GM18868 (cell line): ENCODE measurements around the gene TMEM72.
"Not testable (repeated sequence)": the region's sequence is repeated elsewhere in the genome, so short reads cannot be mapped to it uniquely, and the experiment has no call there.

ENCODE experiments used
- ATAC-seq: cut with Tn5 transposase; IDR thresholded peaks from one replicate; pipeline ENCODE4 v1.9.1; 2021; ENCODE audit warnings: mild to moderate bottlenecking, moderate library complexity; ENCODE audit not compliant: unreplicated experiment

TMEM72 gene

DNA sequence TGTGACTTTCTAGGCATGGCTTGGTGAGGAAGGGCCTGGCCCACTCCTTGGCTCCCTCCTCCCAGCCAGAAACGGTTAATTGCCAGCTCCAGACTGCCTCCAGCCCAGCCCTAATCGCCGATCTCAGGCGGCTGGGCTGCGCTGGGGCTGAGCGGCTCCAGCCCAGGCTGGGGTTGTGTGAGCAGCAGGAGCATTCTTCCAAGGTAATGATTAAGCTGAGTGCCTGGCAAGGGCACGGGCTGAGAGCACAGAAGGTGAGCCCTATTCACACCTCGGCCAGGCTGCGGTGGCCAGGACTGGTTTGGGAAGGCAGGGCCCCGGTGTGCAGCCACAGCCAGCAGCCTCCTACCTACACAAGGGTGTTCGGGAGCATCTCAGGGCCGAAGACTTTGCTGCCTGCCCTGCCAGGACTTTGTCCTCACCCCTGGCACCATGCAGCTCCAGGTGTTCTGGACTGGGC, at the start of gene TMEM72:
TSS of gene TMEM72 (plus strand) at position 257 of the 460 bp plus-strand sequence. CDS start at position 433, 176 bp downstream.
- no peak for ATAC-seq

DNA sequence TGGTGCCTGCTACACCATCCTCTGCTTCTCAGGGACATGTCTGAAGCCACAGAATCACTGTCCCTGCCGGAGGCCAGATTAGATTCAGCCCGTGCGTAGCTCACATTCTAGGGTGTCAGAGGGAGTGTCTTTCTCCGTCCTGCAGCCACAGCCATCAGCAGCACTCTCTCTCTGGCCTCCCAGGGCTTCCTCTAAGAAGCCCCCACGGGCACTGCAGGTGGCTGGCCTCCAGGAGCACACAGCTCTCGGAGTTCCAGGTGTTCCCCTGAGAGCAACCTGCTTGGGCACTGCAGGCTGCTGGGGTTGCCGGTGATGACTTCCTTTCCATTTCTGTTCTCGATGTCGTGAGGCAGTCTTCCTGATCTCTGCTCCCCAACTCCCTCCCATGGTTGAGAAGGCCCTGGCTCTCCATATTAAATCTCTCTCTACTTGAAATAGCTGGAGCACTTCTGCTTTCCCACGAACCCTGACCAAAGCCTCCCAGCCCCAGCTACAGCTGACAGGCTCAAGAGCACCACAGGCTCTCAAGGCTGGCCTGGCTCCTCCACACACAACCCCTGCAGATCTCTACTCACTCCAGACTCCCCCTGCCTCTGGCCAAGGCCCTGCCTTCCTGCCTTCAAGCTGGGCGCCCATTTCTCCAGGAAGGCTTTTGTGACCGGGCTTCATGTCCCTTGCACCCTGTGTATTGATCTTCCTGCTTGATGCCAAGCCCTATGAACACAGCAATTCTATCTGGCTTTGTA, 49.0 kb upstream of the TMEM72 start:
- ATAC-seq, result no peak

GRCh38 chr10:44862924-44863323, 48.2 kb upstream of the TMEM72 start:
- ATAC-seq, result no peak

GRCh38 chr10:44863344-44864047, 47.6 kb upstream of the TMEM72 start:
- no peak for ATAC-seq

GRCh38 chr10:44864051-44864450, 47.1 kb upstream of the TMEM72 start:
- ATAC-seq, result no peak

- peak; percentile 91 for ATAC-seq
Measured at GRCh38 chr10:44864637-44865288, 46.4 kb upstream of the TMEM72 start.

GRCh38 chr10:44865289-44865671, 45.9 kb upstream of the TMEM72 start:
- no peak for ATAC-seq

DNA sequence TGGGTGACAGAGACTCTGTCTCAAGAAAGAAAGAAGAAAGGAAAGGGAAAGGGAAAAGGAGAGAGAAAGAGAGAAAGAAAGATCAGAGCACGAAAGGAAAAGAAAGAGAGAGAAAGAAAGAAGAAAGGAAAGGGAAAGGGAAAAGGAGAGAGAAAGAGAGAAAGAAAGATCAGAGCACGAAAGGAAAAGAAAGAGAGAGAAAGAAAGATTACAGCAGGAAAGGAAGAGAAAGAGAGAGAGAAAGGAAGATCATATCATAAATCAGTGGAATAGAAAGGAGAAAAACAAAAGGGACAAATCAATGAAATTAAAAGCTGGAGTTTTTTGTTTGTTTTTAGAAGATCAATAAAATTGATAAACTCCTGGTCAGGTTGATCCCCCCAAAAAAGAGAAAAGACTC, 44.8 kb upstream of the TMEM72 start:
- not testable (repeated sequence) for ATAC-seq

- ATAC-seq, result no peak
Measured at GRCh38 chr10:44870031-44870430, 41.1 kb upstream of the TMEM72 start.

- no peak for ATAC-seq
Measured at GRCh38 chr10:44873160-44873559, 38.0 kb upstream of the TMEM72 start.

DNA sequence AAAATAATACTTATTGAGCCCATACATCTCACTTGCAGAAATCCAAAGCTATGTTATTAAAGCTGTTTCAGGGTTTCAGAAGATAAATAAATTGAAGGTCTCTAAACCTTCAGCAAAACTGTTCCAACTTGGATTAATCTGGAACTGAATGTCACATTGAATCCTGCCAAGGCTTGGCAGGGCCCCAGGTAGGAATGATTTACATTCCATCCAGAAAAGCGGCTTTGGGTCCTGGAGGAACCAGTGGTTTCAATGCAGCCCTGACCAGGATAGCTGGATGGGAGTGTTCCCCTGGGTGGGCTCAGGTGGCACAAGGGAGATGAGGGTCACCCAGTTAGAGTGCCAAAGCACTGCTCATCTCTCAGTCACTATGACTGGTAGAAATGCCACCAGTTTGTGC, 37.0 kb upstream of the TMEM72 start:
- ATAC-seq, result no peak

- ATAC-seq, result peak; percentile 93
Measured at GRCh38 chr10:44878706-44879530, 32.2 kb upstream of the TMEM72 start.

DNA sequence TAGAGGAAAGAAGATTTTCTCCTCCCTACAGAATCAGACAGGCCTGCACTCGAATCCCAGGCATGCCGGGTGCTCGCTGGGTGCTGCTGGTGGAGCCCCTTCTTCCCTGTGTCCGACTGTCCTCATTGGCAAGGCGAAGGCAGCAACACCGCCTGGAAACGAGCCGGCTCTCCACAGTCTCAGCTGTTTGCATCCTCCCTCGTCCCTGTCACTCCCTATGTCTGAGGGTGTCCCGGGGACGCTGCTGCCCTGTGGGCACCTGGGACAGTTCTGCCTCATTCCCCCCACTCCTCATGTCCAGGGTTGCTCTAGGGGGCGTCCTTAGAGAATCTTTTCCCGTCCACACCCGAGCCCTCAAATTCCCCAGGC, 31.6 kb upstream of the TMEM72 start:
- ATAC-seq, result no peak

DNA sequence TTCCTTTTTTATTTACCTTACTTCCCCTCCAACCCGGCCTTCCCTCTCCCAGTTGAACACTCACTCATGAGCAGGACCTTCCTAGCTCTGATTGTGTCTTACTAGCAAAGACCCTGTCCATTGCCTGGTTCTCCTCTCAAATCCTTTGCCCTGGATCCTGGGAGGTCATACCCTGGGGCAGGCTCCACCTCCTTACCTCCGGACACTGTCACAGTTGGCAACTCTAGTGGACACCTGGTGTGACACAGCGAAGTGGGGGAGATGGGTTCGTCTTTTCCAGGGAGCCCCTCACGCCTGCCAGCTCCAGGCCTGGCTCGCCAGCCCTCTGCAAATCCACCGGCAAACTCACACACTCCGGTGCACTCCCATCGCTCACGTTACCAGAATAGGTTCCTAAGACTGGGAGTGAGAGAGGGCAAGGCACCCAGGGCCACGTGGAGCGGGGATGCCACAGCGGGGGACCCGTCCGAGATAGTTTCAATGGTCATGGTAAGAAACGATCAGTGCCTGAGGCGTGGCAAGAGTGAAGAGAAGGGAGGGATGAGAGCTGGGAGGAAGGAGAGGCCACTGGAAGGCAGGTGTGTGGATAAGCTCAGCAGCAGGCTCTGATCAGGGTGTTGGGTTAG, 30.9 kb upstream of the TMEM72 start:
- no peak for ATAC-seq

GRCh38 chr10:44881649-44882048, 29.5 kb upstream of the TMEM72 start:
- ATAC-seq, result no peak

DNA sequence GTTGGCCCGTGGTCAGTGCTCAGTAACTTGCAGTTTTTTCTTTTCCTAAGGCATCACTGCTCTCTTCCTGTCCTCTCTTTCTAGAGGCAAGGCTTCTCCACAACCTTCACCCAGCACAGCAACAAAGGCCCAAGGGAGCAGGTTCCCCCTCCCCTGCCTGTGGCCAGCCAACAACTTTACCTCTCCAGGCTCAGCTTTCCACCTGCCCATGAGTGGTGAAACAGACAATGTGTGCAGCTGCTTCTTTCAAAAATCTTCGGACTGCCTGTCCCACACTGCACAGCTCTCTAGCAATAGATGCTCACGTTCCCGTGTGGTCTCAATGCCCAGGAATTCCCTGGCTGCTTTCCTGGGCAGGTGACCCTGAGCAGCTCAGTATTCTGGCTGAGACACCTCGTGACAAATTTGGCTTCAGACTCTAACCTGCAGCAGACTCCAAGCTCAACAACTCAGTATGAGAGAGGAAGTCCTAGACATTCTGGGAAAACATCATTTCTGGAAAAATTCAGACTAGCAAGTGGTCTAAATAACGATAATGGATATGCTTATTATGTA, 28.9 kb upstream of the TMEM72 start:
- ATAC-seq, result no peak

DNA sequence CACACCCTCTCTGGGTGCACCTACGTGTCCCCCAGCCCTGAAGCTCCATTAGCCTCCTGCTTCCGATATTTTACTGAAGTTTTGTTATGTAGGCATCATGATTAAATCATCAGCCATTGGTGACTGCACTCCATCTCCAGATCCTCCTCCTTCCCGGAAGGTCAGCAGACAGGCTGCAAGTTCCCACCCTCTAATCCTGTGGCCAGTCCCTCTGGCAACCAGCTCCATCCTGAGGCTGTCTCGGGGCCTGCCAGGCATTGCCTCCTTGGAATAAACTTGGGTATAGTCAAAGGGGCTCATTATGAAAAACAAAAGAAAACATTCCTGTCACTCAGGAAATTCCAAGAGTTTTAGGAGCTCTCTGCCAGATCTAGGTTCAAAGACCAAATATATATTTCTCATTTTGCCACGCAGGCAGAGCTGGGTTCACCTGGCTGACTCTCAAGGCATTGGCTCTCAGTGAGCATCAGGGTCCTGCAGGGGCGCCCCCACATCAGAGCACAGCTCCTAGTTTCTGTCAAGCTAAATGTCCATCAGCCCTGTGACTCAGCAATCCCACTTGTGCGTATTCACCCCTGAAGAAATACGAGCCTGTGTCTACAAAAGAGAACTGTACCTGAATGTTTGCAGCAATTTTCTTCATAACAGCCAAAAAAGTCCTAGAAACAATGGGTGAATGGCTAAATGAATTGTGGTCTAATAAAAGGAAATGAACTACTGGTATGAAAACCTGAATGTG, 27.4 kb upstream of the TMEM72 start:
- no peak for ATAC-seq

DNA sequence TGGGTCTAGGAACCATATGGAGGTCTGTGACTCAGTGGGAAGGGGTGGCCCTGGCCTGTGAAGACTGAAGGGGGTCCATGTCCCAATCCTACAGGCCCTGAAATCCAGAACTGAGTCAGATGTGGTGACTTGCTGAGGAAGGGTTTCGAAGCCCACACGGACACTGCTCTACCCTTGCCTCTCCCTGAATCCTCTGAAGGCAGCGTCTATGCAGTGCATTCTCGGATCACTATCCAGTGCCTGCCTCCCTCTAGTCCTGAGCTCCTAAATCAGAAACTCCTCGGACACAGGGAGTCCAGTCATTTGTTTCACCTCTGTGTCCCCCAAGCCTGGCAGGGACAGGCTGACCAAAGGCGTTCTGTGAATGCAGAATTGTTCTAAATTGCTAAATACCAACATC, 25.4 kb upstream of the TMEM72 start:
- no peak for ATAC-seq

GRCh38 chr10:44886966-44887365, 24.2 kb upstream of the TMEM72 start:
- no peak for ATAC-seq

DNA sequence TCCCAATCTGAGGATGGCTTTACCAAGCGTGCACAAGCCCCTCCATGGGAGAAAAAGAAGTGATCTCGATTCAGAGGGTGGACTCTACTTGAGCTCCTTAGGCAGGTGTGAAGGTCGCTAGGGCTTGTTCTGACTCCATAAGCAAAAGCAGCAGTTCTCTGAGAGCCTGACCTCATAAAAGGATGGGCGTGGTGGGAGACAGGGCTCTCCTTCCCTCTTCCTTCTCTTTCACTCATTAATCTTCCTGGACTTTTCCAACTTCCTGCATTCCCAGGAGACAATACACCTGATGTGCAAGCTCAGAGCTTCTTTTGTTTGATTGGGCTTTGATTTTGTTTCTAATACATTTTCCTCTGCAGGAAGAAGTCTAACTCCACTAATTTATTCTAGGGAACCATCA, 22.3 kb upstream of the TMEM72 start:
- no peak for ATAC-seq
